HG03558 (cell line): Measurements from ENCODE around the gene PSMD13.
"Not testable (repeated sequence)": the region's sequence is repeated elsewhere in the genome, so short reads cannot be mapped to it uniquely, and the experiment has no call there.

Source experiments
- ATAC-seq: cut with Tn5 transposase; IDR thresholded peaks from one replicate; pipeline ENCODE4 v1.9.1; 2021; ENCODE audit warnings: moderate number of reproducible peaks; ENCODE audit not compliant: unreplicated experiment; ENCODE audit errors: extremely low read depth

PSMD13 gene

DNA sequence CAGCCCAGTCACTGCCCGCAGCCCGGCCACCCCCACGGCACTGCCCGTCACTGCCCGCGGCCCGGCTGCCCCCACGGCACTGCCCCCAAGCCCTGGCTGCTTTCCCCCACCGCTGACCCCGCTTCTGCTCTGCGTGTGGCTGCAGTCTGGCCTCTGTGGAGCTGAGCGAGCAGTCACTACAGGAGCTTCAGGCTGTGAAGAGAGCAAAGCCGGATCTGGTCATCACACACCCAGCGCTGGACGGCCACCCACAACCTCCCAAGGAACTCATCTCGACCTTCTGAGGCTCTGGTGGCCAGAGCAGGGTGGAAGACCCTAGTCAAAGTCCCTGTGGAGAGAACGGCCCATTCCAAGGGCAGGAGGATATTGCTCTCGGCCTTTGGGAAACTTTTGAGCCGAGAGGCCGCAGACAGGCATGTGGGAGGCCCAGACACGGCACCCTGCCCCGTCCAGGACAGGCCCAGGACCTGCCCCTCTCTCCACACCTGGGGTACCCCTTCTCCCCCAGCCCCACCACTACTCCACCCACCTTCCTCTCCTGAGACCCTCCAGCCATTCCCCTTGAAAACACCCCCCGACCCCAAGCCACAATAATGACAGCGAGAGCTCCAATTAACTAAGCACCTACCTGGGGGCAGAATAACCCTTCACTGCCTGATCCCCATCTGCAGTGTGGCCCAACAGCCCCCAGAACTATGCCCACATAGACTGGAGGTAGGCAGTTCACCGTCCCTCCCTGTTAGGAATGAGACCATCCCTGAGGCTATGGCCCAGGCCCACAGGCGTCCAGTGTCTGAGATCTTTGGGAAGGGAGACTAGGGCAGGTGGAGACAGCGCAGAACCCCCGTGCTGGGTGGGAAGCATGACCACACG lies 48.5 kb downstream of the PSMD13 start:
- no peak for ATAC-seq

DNA sequence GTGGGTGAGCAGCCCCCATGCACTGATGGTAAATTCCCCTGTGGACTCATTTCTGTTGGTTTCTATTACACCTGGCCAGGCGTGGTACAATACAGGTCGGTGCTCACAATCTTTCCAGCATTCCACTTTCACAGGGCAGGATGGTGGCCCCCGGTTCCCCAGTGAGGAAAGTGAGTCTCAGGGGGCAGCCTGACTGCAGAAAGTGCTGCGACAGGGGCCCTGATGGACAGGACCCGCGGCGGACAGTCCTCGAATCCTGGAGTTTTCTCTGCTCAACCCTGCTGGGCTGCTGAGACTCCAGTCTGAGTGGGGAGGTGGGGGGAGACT lies 49.1 kb downstream of the PSMD13 start:
- no peak for ATAC-seq

DNA sequence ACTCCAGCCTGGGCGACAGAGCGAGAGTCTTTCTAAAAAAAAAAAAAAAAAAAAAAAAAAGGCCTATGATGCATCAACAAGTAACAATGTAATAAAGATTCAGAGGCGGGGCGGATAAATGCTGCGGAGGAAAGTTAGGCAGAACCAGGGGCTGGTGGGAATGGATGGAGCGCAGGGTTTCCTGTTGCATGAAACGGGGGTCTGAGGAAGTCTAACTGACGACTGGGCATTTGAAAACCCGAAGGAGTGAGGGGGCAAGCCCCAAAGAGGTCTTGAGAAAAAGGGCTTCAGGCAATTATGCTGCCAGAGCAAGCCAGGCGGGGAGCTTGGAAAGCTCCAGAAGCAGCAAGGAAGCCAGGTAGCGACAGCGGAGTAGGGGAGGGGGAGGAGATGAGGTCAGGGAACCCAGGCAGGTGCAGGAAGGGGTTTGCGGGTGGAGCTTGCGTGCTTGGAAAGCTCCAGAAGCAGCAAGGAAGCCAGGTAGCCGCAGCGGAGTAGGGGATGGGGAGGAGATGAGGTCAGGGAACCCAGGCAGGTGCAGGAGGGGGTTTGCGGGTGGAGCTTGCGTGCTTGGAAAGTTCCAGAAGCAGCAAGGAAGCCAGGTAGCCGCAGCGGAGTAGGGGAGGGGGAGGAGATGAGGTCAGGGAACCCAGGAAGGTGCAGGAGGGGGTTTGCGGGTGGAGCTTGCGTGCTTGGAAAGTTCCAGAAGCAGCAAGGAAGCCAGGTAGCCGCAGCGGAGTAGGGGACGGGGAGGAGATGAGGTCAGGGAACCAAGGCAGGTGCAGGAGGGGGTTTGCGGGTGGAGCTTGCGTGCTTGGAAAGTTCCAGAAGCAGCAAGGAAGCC lies 50.4 kb downstream of the PSMD13 start:
- not testable (repeated sequence) for ATAC-seq

DNA sequence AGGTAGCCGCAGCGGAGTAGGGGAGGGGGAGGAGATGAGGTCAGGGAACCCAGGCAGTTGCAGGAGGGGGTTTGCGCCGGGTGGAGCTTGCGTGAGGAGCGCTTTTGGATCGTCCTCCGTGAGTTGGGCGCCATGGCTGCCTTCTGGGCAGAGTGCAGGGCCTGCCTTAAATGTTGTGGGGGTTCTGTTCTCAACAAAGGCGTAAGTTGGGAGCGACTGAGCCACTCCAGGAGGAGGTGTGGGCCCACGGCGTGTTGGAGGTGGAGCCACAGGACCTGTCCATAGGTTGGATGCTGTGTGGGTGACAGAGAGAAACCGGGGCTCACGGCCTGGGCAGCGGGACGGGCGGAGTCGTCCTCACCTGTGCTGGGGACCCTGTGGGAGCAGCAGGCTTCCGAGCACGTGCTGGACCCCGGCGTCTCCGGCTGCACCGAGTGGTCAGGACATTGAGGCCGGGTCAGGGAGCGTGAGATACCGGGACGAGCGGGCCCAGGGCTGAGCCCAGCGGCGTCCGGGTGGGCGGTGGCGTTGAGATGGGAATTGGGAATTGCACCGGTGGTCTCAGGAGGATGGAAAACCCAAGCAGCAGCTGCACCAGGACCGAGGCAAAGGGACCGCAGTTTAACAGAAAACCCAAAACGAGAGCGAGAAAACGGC lies 51.2 kb downstream of the PSMD13 start:
- no peak for ATAC-seq

DNA sequence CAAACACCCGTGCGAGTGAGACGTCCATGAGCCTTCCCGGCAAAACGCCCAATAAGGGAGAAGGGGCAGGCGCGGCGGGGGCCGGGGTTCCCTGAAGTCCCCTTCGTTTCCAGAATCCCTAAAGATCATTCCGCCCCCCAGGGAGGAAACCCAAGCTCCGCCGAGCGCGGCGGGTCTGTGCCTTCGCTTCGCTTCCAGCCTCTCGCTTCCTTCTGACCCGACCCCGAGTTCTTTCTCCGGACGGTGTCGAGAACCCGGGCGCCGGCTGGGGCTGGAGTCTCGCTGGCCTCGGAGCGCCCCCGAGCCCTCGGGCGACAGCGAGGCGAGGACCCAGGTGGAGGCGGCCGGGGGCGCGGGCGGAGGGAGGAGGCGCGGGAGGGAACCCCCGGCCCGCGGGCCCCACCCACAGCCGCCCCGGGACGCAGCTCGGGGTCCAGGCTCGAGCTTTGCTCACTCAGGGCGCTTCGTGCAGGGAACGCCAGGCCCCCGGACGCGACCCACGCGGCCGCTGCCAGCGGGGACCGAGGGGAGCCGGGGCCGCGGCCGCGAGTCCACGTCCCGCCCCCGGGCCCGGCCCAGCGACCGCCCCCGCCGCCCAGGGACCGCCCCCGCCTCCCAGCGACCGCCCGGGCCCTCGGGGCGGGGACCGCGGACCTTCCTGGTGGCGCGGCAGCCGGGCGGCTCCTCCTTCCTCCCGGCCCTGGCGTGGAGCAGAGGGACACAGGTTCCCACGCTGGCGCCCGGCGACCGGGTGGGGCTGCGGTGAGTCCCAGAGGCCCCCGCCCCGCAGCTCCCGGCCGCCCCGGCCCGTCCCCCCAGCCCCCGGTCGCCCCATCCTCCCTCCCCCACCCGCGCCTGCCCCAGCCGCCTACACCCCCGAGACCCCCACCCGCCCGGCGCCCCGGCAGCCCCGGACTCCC lies 52.0 kb downstream of the PSMD13 start, which contains the start of gene PGGHG:
PGGHG (plus strand) TSS at position 649 of the 920 bp plus-strand sequence. CDS start 691 bp downstream, outside the sequence.
- no peak for ATAC-seq

DNA sequence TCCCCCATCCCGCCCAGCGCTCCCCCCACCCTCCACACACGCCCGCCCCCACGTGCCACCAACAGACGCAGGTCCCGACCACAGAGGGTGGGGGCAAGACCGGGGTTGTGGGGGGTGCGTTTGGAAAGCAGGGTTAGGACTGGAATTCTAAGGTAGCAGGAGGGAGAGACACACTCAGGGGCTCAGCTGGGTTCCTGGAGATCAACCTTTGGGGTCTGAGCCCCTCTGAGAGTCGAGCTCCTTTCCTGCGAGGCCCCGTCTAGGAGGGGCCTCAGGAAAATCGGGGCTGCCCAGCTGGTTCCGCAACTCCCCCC lies 52.6 kb downstream of the PSMD13 start:
- ATAC-seq, result no peak

DNA sequence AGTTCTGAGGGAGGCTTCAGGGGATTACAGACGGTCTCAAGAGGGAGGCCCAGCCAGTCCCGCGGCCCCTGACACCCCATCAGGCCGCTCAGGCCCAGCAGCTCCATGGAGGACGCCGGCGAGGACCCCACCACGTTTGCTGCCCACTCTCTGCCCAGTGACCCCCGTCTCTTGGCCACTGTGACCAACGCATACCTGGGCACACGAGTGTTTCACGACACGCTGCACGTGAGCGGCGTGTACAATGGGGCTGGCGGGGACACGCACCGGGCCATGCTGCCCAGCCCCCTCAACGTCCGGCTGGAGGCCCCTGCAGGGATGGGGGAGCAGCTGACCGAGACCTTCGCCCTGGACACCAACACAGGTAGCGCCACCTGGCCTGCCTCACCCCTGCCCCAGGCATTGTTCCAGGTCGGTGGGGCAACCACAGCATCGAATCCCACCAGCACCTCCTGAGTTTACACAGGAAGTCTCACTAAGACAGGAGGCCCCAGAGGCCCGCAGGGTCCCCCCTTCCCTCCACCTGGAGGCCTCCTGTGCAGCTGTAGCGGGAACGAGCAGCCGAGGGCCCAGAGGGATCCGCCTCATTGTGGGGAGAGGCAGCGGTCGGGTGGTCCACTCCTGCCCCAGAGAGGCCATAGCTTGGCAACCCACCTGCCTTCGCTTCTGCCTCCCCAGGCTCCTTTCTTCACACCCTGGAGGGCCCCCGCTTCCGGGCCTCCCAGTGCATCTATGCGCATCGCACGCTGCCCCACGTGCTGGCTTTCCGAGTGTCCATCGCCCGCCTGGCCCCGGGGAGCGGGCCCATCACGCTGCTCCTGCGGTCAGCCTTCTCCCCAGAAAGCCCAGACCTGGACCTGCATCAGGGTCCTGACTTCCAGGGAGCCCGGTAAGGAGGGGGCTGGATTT lies 53.2 kb downstream of the PSMD13 start:
- no peak for ATAC-seq

DNA sequence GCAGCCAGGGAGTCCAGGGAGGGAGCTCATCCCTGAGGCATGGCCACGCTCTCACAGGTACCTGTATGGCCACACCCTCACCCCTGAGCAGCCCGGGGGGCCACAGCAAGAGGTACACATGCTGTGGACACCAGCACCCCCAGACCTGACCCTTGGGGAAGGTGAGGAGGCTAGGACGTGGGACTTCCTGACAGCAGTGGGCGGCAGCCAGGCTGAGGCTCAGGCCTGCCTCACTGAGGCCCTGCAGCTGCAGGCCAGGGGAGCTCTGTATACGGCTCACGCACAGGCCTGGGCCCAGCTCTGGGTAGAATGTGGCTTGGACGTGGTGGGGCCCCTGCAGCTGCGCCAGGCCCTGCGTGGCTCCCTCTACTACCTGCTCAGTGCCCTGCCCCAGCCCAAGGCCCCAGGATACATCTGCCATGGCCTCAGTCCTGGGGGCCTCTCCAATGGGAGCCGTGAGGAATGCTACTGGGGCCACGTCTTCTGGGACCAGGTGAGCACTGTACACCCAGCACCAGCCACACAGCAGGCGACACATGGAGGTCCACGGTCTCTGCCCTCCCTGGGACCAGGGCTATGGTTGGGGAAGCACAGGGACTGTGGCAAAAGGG lies 54.0 kb downstream of the PSMD13 start:
- ATAC-seq, result no peak

DNA sequence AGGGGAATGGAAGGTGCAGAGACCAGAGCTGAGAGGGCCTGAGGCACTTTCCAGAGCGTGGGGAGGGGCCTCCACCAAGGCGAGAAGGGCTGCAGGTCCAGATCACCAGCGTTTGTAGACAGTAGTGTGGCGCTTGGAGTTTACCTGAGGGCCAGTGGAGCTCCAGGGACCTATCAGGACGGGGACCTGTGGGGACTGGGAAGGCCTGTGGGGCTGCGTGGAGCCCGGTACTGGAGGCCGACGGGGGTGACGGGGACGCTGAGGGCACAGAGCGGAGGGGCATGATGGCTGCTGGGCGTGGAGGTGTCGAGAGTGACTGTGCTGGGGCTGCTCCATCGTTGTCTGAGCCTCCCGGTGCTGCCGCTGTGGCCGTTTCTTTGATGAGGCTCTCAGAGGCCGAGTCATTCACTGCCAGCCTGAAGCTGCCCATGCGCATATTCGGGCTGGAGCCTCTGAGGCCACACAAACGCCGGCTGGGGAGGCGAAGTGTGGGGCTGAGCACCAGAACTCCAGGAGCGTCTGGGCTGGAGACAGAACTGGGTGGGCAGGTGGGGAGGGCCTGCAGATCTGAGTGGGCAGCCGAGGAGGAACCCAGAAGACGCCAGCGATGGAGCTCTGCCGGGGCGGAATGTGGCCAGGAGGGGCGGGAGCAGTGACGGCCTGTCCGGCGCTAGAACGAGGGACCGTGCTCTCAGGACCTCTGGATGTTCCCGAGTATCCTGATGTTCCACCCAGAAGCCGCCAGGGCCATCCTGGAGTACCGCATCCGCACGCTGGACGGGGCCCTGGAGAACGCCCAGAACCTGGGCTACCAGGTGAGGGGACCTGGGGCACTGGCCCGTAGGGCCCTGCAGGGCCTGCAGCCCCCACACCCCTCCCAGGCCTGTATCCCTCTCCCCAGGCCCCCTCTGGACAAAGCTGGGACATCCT lies 54.8 kb downstream of the PSMD13 start:
- ATAC-seq, result no peak

DNA sequence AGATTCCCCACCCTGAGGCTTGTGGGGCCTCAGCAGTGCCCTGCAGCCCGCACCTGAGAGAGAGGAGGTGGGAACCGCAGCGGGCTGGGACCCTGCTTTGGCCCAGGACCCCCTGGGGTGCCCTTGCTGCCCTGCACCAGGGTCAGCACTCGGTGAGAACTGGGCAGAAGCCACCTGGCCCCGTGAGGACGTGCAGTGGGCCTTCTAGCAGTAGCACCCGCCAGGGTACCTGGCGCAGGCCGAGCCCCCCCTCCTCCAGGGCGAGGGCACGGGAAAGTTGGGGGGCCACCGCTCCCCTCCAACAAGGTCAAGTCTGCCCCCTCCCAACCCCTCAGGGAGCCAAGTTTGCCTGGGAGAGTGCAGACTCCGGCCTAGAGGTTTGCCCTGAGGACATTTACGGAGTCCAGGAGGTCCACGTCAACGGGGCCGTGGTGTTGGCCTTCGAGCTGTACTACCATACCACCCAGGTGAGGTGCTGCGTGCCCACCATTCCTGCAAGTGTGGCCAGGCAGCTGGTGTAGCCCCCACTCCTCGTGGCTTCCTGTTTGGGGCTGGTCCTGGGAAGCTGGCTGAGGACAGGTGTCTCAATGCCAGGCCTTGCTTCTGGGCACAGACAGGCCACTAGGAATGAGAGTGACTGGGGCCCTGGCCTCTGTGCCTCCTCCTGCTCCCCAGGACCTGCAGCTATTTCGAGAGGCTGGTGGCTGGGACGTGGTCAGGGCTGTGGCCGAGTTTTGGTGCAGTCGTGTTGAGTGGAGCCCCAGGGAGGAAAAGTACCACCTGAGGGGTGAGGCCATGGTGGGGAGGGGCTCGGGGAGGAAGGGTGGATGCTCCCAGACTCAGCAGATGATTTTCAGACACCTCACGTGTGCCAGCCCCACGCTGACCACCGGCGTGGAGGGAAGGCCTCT lies 55.7 kb downstream of the PSMD13 start:
- ATAC-seq, result no peak

DNA sequence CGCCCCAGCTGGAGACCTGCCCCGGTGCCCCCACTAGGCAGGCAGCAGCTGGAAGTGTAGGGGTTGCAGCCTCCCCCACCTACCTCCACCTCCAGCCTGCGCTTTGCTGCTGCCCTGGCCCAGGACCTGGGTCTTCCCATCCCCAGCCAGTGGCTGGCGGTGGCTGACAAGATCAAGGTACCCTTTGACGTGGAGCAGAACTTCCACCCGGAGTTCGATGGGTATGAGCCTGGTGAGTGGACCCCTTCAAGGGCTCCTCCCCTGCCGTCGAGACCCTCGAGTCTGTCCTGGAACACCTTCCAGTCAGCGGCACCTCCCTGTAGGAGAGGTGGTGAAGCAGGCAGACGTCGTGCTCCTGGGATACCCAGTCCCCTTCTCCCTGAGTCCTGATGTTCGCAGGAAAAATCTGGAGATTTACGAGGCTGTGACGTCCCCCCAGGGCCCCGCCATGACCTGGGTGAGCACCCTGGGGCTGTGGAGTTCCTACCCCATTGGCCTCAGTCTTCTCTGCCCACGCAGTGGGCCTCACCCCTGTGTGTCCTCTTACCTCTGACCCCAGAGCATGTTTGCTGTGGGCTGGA lies 56.6 kb downstream of the PSMD13 start:
- ATAC-seq, result no peak

DNA sequence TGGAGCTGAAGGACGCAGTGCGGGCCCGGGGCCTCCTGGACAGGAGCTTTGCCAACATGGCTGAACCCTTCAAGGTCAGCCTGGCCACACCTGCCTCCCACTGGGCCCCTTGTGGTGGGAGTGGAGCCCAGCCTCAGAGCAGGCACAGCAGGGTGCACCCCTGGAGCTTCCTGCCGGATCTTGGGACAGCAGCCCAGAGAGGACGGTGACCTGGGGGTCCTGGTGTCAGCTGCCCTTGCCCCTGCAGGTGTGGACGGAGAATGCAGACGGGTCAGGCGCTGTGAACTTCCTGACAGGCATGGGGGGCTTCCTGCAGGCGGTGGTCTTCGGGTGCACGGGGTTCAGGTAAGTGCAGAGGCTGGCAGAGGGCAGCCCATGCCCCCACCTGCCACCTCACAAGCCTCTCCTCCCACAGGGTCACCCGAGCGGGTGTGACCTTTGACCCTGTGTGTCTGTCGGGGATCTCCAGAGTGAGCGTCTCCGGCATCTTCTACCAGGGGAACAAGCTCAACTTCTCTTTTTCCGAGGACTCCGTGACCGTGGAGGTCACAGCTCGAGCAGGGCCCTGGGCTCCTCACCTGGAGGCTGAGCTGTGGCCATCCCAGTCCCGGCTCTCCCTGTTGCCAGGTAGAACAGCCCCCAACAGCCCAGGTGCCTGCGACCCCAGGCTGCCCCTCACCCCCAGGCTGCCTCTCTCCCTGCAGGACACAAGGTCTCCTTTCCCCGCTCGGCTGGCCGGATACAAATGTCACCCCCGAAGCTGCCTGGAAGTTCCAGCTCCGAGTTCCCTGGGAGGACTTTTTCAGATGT lies 57.3 kb downstream of the PSMD13 start:
- no peak for ATAC-seq

DNA sequence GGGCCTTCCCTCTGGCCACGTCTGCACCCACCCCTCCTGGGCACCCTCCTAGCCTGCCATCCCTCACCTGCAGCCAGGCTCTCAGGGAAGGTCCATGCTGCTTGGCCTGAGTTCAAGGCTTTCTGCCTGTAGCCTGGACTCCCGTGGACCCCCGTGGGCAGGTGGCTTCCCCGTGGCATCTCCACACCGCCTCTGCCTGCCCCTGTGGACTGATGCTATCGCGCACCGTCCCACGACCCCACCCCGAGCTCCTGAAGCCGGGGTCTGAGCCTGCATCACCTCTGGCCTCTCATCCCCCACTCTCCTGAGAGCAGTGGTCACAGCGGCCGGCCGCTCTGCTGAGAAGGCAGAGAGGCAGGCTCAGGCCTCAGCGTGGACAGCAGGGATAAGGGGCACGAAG lies 58.0 kb downstream of the PSMD13 start:
- ATAC-seq, result no peak

DNA sequence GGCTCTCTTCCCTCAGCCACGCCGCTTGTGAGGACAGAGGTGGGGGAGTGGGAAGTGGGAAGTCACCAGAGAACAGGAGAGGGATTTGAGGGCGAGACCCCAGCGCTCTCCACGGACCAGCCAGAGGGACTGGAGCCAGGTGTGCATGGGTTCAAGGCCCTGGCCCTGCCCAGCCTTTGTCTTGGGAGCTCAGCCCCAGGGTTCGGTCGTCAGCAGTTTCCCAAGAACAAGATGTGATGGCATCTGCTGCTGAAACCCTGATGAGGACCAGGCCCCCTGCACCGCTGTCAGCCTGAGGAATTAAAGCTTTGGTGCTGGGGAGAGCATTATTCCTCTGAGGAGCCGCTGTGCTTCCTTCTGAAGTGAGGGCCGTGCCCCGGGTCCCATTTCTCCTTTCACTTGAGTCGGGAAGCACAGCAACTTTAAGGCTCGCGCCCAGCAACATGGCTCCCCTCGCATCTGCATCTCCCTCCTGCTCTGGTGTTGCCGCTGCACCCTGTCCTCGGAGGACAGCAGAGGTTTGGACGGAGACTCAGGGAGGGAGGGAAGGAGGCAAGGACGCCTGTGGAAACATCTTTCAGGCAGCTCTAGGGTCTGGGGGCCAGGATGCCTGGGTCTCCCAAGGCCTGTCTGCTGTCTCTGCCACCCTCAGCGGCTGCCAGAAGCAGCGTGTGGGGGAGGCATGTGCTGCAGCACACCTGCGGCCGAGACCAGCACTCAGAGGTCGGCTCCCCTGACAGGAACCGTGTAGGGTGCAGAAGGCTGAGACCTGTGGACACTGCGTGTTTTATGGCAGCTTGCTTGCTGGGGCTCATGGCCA lies 58.8 kb downstream of the PSMD13 start:
- no peak for ATAC-seq
